K562 (cell line): ENCODE measurements around the gene ZFAND5. TPM values are rescaled to one million over a fixed set of nuclear protein-coding genes. Genes with fewer than 3 reads are reported as not detected.

Experiments used
- ATF7 ChIP-seq: fragments of 450-650 bp; IDR thresholded peaks from 2 replicates; pipeline ENCODE4 v1.7.1; 2014; ENCODE audit warnings: mild to moderate bottlenecking, moderate library complexity
- CHD1 ChIP-seq: fragments of 200-600 bp; sonication (generic); IDR thresholded peaks from one replicate; pipeline ENCODE4 v1.6.1; 2012; ENCODE audit warnings: mild to moderate bottlenecking, moderate library complexity, low read length, inconsistent platforms
- FOXK1 ChIP-seq: sonication (generic); formaldehyde crosslinking; IDR thresholded peaks from 2 replicates; pipeline ENCODE4 v1.8.0; 2022; ENCODE audit warnings: missing genetic modification reagents, mild to moderate bottlenecking, borderline replicate concordance
- LCOR ChIP-seq: sonication (generic); formaldehyde crosslinking; IDR thresholded peaks from 2 replicates; pipeline ENCODE4 v1.8.0; 2022; ENCODE audit warnings: mild to moderate bottlenecking, missing genetic modification reagents
- MAZ ChIP-seq, 2 experiments: fragments of 450-650 bp in 1 of 2; sonication (generic) in 1 of 2; formaldehyde crosslinking; IDR thresholded peaks in 1 of 2; conservative IDR thresholded peaks in 1 of 2; 2 replicates each; pipeline versions ENCODE4 v1.4.0 to v1.5.0; 2020; ENCODE audit warnings: mild to moderate bottlenecking in 1 of 2, missing genetic modification reagents in 1 of 2
- MYBL2 ChIP-seq, 2 experiments: fragments of 450-650 bp in 1 of 2; sonication (generic) in 1 of 2; formaldehyde crosslinking in 1 of 2; IDR thresholded peaks; 2 replicates each; pipeline versions ENCODE4 v1.6.1 to v1.8.1; 2017 to 2022; ENCODE audit warnings: borderline replicate concordance in 1 of 2, inconsistent platforms in 1 of 2, low read depth in 1 of 2, mild to moderate bottlenecking in 1 of 2, missing genetic modification reagents in 1 of 2, moderate library complexity in 1 of 2
- NR4A1 ChIP-seq, 2 experiments: fragments of 250-450 bp in 1 of 2; fragments of 450-650 bp in 1 of 2; sonication (Bioruptor Pico) in 1 of 2; IDR thresholded peaks; 2 replicates each; pipeline versions ENCODE4 v1.4.0 to v1.6.1; 2016 to 2020; ENCODE audit warnings: mild to moderate bottlenecking in 2 of 2, missing compliant biosample characterization in 1 of 2, missing genetic modification characterization in 1 of 2, moderate library complexity in 1 of 2
- POLR2G ChIP-seq: fragments of 200-400 bp; formaldehyde crosslinking; IDR thresholded peaks from 2 replicates; pipeline ENCODE4 v1.6.1; 2017; ENCODE audit warnings: low read depth, mild to moderate bottlenecking, antibody characterized with exemption, low read length, moderate library complexity
- PPARD ChIP-seq: fragments of 250-450 bp; sonication (Bioruptor Pico); IDR thresholded peaks from 2 replicates; pipeline ENCODE4 v1.8.0; 2022; ENCODE audit warnings: inconsistent platforms, mild to moderate bottlenecking, moderate library complexity
- polyA plus RNA-seq, 8 experiments: library from polyadenylated mRNA; depleted of rRNA in 4 of 8; stranded (reverse) in 5 of 8; unstranded in 3 of 8; fragments of >200 nt; fragmentation: Nextera tagmentation in 2 of 8; fragmentation: Illumina TruSeq in 1 of 8; extraction: Ambion mirVana in 2 of 8; extraction: Trizol in 1 of 8; gene quantifications; 2 replicates each; pipeline versions ENCODE4 v1.2.1 to v1.2.3, GENCODE V29; 2011 to 2014; ENCODE audit warnings: inconsistent platforms in 1 of 8, missing spikeins in 1 of 8
- total RNA-seq, 7 experiments: library from RNA; depleted of rRNA in 6 of 7; stranded (reverse); fragments of >200 nt in 6 of 7; fragmentation: Illumina TruSeq in 2 of 7; extraction: Trizol in 2 of 7; gene quantifications; 2 replicates each; pipeline versions ENCODE4 v1.2.1 to v1.2.3, GENCODE V29; 2011 to 2021; ENCODE audit warnings: low replicate concordance in 1 of 7
- TF ChIP-seq, protein P1 (sequence below): sonication (generic); formaldehyde crosslinking; IDR thresholded peaks from 2 replicates; pipeline ENCODE4 v1.8.0; 2023; ENCODE audit warnings: missing genetic modification reagents, mild to moderate bottlenecking, borderline replicate concordance
- TF ChIP-seq, protein P2 (sequence below): fragments of 250-450 bp; sonication (Bioruptor Pico); IDR thresholded peaks from 2 replicates; pipeline ENCODE4 v1.4.0; 2020
- TF ChIP-seq, protein P3 (sequence below): fragments of 450-650 bp; IDR thresholded peaks from 2 replicates; pipeline ENCODE4 v1.6.1; 2016

The ZFAND5 gene
- total and polyA plus RNA-seq, 9 of the 15 experiments (the other 6 are each of a cell fraction or from before 2014, with no cell fraction given): 12.7 to 64.2 (median 34.5) TPM

DNA sequence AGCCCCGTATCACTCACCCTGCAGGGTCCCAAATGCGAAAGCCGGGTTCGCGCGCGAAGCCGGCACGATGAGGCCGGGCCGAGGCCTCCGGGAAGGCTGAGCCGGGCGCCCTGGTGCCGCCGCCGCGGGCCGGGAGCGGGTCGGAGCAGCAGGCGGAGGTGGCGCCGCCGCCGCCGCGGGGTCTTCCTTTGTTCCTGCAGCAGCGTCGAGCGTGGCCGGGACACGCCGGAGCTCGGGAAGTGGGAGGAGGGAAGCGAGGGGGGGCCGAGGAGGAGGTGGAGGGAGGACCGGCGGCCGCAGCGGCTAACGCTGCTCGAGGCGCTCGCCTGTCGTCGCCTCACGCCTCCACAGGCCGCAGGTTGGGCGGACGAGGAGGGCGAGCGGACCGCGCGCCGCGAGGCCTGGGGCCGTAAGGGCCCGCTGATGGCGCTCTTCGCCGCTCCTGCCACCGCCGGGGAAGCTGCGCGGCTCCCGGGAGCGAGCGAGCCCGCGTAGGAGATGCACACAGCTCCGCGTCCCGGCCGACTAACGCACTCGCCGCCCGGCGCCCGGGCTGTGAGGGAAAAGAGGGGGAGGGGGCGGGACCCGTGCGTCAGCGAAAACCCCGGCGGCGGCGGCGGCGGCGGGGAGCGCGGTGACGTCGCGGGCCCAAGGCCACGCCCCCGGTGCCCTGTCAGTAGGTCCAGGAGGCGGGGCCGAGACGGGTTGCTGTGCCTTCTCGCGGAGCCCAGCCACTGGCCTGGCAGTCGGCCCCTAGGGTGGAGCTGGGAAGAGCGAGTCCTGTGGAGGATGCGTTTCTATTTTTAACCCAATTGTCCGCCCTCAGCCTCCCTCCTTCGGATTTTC, at the start of gene ZFAND5 (continued):
- TF ChIP-seq, protein P1, sequence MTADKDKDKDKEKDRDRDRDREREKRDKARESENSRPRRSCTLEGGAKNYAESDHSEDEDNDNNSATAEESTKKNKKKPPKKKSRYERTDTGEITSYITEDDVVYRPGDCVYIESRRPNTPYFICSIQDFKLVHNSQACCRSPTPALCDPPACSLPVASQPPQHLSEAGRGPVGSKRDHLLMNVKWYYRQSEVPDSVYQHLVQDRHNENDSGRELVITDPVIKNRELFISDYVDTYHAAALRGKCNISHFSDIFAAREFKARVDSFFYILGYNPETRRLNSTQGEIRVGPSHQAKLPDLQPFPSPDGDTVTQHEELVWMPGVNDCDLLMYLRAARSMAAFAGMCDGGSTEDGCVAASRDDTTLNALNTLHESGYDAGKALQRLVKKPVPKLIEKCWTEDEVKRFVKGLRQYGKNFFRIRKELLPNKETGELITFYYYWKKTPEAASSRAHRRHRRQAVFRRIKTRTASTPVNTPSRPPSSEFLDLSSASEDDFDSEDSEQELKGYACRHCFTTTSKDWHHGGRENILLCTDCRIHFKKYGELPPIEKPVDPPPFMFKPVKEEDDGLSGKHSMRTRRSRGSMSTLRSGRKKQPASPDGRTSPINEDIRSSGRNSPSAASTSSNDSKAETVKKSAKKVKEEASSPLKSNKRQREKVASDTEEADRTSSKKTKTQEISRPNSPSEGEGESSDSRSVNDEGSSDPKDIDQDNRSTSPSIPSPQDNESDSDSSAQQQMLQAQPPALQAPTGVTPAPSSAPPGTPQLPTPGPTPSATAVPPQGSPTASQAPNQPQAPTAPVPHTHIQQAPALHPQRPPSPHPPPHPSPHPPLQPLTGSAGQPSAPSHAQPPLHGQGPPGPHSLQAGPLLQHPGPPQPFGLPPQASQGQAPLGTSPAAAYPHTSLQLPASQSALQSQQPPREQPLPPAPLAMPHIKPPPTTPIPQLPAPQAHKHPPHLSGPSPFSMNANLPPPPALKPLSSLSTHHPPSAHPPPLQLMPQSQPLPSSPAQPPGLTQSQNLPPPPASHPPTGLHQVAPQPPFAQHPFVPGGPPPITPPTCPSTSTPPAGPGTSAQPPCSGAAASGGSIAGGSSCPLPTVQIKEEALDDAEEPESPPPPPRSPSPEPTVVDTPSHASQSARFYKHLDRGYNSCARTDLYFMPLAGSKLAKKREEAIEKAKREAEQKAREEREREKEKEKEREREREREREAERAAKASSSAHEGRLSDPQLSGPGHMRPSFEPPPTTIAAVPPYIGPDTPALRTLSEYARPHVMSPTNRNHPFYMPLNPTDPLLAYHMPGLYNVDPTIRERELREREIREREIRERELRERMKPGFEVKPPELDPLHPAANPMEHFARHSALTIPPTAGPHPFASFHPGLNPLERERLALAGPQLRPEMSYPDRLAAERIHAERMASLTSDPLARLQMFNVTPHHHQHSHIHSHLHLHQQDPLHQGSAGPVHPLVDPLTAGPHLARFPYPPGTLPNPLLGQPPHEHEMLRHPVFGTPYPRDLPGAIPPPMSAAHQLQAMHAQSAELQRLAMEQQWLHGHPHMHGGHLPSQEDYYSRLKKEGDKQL (CRISPR knock-in tag): 0 out of 2 replicates have a peak, but pooled peaks have one; percentile 63
- TF ChIP-seq MYBL2 (IDR thresholded peaks at IDR 0.05; ENCODE audit: low read depth): no peak
- no peak for TF ChIP-seq MYBL2 (CRISPR knock-in tag; IDR thresholded peaks at IDR 0.05; ENCODE audit: borderline replicate concordance)
- TF ChIP-seq MAZ (CRISPR knock-in tag; conservative IDR thresholded peaks at IDR 0.05 in 1 of 2, IDR thresholded peaks at IDR 0.05 in 1 of 2): peak; percentile 31 to 90; a peak in 2 of 4 replicates
- TF ChIP-seq, protein P2, sequence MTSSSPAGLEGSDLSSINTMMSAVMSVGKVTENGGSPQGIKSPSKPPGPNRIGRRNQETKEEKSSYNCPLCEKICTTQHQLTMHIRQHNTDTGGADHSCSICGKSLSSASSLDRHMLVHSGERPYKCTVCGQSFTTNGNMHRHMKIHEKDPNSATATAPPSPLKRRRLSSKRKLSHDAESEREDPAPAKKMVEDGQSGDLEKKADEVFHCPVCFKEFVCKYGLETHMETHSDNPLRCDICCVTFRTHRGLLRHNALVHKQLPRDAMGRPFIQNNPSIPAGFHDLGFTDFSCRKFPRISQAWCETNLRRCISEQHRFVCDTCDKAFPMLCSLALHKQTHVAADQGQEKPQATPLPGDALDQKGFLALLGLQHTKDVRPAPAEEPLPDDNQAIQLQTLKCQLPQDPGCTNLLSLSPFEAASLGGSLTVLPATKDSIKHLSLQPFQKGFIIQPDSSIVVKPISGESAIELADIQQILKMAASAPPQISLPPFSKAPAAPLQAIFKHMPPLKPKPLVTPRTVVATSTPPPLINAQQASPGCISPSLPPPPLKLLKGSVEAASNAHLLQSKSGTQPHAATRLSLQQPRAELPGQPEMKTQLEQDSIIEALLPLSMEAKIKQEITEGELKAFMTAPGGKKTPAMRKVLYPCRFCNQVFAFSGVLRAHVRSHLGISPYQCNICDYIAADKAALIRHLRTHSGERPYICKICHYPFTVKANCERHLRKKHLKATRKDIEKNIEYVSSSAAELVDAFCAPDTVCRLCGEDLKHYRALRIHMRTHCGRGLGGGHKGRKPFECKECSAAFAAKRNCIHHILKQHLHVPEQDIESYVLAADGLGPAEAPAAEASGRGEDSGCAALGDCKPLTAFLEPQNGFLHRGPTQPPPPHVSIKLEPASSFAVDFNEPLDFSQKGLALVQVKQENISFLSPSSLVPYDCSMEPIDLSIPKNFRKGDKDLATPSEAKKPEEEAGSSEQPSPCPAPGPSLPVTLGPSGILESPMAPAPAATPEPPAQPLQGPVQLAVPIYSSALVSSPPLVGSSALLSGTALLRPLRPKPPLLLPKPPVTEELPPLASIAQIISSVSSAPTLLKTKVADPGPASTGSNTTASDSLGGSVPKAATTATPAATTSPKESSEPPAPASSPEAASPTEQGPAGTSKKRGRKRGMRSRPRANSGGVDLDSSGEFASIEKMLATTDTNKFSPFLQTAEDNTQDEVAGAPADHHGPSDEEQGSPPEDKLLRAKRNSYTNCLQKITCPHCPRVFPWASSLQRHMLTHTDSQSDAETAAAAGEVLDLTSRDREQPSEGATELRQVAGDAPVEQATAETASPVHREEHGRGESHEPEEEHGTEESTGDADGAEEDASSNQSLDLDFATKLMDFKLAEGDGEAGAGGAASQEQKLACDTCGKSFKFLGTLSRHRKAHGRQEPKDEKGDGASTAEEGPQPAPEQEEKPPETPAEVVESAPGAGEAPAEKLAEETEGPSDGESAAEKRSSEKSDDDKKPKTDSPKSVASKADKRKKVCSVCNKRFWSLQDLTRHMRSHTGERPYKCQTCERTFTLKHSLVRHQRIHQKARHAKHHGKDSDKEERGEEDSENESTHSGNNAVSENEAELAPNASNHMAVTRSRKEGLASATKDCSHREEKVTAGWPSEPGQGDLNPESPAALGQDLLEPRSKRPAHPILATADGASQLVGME (CRISPR knock-in tag): 0 out of 2 replicates have a peak, but pooled peaks have one; percentile 24
- TF ChIP-seq PPARD (CRISPR knock-in tag): no peak
- TF ChIP-seq, protein P3, sequence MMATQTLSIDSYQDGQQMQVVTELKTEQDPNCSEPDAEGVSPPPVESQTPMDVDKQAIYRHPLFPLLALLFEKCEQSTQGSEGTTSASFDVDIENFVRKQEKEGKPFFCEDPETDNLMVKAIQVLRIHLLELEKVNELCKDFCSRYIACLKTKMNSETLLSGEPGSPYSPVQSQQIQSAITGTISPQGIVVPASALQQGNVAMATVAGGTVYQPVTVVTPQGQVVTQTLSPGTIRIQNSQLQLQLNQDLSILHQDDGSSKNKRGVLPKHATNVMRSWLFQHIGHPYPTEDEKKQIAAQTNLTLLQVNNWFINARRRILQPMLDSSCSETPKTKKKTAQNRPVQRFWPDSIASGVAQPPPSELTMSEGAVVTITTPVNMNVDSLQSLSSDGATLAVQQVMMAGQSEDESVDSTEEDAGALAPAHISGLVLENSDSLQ: peak; percentile 64
- TF ChIP-seq POLR2G: peak; percentile 97
- peak; percentile 61 for TF ChIP-seq CHD1
- TF ChIP-seq FOXK1 (CRISPR knock-in tag): no peak
- TF ChIP-seq ATF7: peak; percentile 78
- no peak for TF ChIP-seq NR4A1 (CRISPR knock-in tag; IDR thresholded peaks at IDR 0.05)
- 0 out of 2 replicates have a peak, but pooled peaks have one; percentile 17 for TF ChIP-seq NR4A1 (tag; IDR thresholded peaks at IDR 0.05)
- TF ChIP-seq LCOR (CRISPR knock-in tag): peak; percentile 45; the same call in 1 of the 2 replicates
